ENCODE results near the gene UGT1A3.

DNA sequence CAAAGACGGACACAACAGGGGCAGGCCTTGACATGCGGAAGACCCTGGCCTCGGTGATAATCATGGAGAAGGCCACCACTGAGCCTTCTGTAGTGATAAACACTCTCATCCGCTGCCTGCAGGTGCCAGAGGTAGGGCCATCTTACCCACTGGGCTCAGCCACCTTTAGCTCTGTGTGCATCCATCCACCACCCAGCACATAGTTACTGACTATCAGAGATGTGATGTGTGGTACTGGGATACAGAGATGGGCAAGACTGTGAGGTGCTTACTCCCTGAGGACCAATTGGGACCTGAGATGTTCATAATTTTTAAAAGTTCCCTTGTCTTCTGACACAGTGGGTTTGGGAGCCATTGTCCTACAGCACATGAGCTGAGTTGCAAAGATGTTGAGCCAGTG is 50.9 kb downstream of the UGT1A3 start:
- no peak for TF ChIP-seq CTCF (conservative IDR thresholded peaks at IDR 0.05 in 1 of 2, IDR thresholded peaks at IDR 0.05 in 1 of 2; ENCODE audit: extremely low read depth in 1 of 2, insufficient read depth in 1 of 2, low read depth in 1 of 2, low read length in 2 of 2)
- no peak for TF ChIP-seq EZH2 (IDR thresholded peaks at IDR 0.05; ENCODE audit: borderline replicate concordance, low read length)

All from mammary epithelial cell (primary cell).